Stimulated activated CD8-positive, alpha-beta memory T cell treated with anti-CD3 and anti-CD28 coated beads, Interleukin-12 subunit alpha, Interleukin-12 subunit beta, amount 100 ng/mL, for 1 hour (primary cell): Measurements from ENCODE around the gene TDP2.
"Not testable (repeated sequence)": the region's sequence is repeated elsewhere in the genome, so short reads cannot be mapped to it uniquely, and the experiment has no call there.

ENCODE experiments used
- DNase-seq: peaks from one replicate; pipeline ENCODE4 v3.0.0-alpha.2; 2020; ENCODE audit warnings: low read depth

The TDP2 gene

DNA sequence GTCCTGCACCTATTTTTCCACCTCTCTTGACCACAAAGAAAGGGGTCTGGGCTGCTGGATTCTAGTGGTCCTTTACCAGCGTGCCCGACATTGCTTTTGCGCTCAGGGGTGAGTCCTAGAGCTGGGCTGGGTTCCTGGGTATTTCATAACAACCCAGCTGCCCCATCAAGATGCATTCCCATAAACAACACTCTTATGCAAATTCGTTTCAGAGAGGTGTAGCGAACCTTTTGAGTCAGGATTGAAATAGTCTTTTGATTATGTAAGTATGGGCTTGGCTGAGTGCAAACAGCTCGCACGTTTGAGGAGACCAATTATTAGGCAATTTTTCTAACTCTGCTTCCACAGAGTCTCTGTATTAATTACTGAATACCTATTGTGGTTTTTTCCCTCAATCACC lies 13.9 kb upstream of the TDP2 start:
- no peak for DNase-seq

DNA sequence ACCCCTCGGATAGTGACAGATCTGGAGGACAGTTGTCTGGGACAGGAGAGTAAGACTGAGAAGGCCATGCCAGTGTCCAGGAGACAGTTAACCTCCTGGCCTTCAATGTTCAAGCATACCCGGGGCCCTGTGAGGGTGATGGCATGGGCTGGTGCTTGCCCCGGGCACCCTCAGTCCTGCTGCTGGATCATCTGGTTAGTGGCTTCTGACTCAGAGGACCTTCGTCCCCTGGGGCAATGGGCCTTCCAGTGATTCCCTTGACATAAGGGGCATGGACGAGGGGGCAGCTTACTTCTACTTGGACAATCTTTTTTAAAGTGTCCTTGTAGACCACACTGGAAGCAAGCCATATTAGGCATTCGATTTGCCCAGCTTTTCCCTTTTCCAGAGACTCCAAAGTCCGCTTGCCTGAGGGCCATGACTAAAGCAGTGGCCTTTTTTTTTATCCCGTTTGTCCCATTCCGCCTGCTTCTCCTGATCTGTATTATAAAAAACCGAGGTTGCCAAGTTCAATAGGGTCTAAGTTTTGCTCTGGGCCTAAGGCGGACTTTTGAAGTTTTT lies 12.2 kb upstream of the TDP2 start:
- DNase-seq, result not testable (repeated sequence)

DNA sequence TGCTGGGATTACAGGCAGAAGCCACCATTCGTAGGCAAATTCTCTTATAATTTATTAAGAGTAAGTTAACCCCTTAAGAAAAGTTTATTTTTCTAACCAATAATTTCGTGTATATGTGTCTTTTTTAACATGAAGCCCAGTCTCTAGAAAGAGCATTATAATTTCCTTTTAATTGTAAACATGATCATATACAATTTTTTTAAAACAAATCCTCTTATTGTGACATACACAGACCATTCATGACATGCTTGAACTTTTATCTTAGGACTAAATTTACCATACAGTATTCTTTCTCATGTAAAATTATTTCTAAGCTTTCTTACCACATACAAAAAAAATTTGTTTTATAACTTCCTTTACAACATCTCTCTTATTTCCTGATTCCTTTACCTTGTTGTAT lies 6.9 kb upstream of the TDP2 start:
- no peak for DNase-seq

DNA sequence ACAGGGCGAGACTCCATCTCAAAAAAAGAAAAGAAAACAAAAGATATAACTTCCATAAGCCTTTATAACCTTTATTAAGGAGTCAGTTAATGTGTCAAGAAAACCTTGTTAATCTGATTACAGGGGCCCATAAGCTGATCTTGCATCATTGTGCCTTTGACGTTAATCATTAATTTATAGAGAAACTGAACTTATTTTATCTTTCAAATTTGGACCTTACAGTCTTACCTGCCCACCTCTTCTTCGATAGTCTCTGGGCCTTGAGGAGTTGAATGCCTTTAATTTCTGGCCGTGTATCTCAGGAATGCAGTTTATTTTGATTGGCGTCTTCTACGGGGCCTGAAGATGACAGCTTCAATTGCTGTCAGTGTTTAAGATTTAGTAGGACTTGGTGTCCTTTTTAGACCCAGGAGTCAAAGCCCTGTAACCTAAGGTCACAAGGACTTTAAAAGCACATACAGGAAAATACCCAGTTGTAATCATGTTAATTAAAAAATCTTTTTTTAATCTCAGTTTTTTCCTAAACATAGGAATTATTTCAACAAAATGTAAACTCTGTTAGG lies 6.0 kb upstream of the TDP2 start:
- no peak for DNase-seq

DNA sequence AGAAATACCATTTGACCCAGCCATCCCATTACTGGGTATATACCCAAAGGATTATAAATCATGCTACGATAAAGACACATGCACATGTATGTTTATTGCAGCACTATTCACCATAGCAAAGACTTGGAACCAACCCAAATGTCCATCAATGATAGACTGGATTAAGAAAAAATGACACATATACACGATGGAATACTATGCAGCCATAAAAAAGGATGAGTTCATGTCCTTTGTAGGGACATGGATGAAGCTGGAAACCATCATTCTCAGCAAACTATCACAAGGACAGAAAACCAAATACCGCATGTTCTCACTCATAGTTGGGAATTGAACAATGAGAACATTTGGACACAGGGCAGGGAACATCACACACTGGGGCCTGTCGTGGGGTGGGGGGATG lies 4.4 kb upstream of the TDP2 start:
- DNase-seq, result not testable (repeated sequence)

GRCh38 chr6:24670492-24670891 lies 3.8 kb upstream of the TDP2 start:
- not testable (repeated sequence) for DNase-seq

DNA sequence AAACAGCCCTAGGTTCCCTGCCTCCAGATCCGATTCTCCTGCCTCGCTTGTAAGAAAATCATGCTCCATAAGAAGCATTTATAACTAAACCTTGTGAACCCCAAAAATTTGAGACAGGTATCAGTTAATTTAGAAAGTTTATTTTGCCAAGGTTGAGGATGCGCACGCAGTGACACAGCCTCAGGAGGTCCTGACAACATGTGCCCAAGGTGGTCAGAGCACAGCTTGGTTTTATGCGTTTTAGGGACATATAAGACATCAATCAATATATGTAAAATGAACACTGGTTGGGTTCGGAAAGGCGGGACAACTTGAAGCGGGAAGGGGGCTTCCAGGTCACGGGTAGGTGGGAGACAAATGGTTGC lies 2.3 kb upstream of the TDP2 start:
- no peak for DNase-seq

- DNase-seq, result not testable (repeated sequence)
Observed at GRCh38 chr6:24668066-24668996, 1.6 kb upstream of the TDP2 start.

DNA sequence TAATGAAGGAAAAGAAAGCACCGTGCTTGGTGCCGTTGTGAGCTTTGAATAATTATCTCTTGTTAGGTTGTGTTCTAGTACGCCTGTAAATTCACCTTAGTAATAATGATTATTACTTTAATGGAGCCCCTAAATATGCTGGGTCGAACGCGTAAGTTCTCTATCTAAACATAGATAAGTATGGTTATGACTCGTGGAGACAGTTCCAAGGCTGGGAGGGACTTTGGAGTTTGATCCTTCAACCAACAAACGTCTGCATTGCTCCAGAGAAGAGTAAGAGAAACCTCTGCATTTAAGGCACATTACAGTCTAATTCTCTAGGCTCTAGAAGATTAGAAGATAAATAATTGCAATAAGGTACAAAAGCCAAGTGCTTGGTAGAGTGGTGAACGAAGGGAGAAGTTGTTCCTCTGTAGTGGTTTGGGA lies 692 bp upstream of the TDP2 start:
- no peak for DNase-seq

GRCh38 chr6:24666097-24666640 lies 530 bp downstream of the TDP2 start:
- DNase-seq, result peak; percentile 14

GRCh38 chr6:24664046-24664987 lies 2.4 kb downstream of the TDP2 start:
- DNase-seq, result no peak

- no peak for DNase-seq
Observed at GRCh38 chr6:24663189-24663588, 3.5 kb downstream of the TDP2 start.

DNA sequence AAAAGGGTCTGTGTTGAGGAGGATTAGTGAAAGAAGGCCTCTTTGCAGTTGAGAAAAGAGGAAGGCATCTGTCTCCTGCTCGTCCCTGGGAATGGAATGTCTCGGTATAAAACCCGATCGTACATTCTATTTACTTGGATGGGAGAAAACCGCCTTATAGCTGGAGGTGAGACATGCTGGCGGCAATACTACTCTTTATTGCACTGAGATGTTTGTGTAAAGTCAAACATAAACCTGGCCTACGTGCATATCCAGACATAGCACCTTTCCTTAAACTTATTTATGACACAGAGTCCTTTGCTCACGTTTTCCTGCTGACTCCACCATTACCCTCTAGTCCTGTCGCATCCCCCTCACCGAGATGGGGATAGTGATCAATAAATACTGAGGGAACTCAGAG lies 4.5 kb downstream of the TDP2 start:
- no peak for DNase-seq

- DNase-seq, result not testable (repeated sequence)
Observed at GRCh38 chr6:24661759-24662158, 4.9 kb downstream of the TDP2 start.

- DNase-seq, result no peak
Observed at GRCh38 chr6:24660105-24660504, 6.6 kb downstream of the TDP2 start.

DNA sequence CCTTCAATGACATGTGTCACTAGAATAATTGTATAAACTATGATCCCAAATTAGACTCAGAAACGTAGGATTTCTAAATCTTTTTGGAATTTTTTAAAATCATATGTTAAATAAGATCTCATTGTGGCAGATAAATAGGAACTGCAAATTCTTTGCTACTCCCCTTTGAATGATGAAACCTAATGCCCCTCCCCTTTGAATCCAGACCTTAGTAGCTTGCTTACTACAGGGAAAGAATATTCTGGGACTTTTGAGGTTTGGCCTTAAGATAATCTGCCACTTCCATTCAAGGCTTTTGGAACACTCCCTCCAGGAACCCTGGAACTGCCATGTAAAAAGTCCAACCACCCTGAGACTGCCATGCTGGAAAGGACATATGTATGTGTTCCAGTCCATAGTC lies 7.1 kb downstream of the TDP2 start:
- DNase-seq, result no peak

- no peak for DNase-seq
Observed at GRCh38 chr6:24658573-24659560, 7.8 kb downstream of the TDP2 start.

- DNase-seq, result no peak
Observed at GRCh38 chr6:24655215-24655614, 11.5 kb downstream of the TDP2 start.

DNA sequence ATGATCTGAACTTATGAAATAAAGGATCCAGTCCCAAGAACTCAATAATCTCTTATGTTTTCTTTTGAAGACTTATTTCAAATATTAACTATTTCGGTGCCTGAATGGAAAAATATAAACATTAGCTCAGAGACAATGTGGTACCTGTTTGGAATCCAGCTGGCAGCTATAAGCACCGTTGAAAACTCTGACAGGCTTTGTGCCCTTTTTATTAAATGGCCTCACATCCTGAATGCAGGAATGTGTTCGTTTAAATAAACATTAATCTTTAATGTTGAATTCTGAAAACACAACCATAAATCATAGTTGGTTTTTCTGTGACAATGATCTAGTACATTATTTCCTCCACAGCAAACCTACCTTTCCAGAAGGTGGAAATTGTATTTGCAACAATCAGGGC lies 16.3 kb downstream of the TDP2 start:
- DNase-seq, result no peak

GRCh38 chr6:24649691-24650090 lies 17.0 kb downstream of the TDP2 start:
- DNase-seq, result no peak

DNA sequence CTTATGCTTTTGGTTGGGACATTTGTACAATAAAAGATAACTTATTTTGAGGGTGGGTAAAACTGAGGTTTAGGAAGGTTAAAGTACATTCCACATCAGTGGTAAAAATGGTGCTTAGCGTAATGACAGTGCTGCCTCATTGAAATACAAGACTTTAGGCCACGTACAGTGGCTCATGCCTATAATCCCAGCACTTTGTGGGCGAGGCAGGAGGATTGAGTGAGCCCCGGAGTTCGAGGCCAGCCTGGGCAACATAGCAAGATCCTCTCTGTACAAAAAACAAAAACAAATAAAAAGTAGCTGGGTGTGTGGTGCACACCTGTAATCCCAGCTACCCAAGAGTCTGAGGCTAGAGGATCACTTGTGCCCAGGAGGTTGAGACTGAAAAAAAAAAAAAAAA lies 18.4 kb downstream of the TDP2 start:
- DNase-seq, result no peak
